ELR (cell line): Measurements from ENCODE around the gene STK24.

Experiments used
- DNase-seq: peaks from one replicate; pipeline ENCODE4 v3.0.0-alpha.2; 2015; ENCODE audit warnings: low read depth

The STK24 gene

GRCh38 chr13:98530217-98530616, 46.7 kb downstream of the STK24 start:
- DNase-seq: no peak

- DNase-seq: no peak
These were observed 47.7 kb downstream of the STK24 start for GRCh38 chr13:98529171-98529570.

GRCh38 chr13:98528663-98529064, 48.2 kb downstream of the STK24 start:
- no peak for DNase-seq

GRCh38 chr13:98527526-98527925, 49.4 kb downstream of the STK24 start:
- DNase-seq: no peak

- DNase-seq: no peak
These were observed 50.8 kb downstream of the STK24 start for GRCh38 chr13:98526182-98526512.

GRCh38 chr13:98525456-98526181, 51.3 kb downstream of the STK24 start:
- DNase-seq: no peak

GRCh38 chr13:98524793-98525192, 52.1 kb downstream of the STK24 start:
- DNase-seq: no peak

GRCh38 chr13:98524391-98524790, 52.5 kb downstream of the STK24 start:
- DNase-seq: no peak

GRCh38 chr13:98523455-98524102, 53.3 kb downstream of the STK24 start:
- DNase-seq: no peak

- DNase-seq: no peak
These were observed 54.5 kb downstream of the STK24 start for GRCh38 chr13:98522371-98522770.

GRCh38 chr13:98521461-98522247, 55.3 kb downstream of the STK24 start:
- DNase-seq: no peak

GRCh38 chr13:98520674-98521449, 56.0 kb downstream of the STK24 start:
- DNase-seq: no peak

GRCh38 chr13:98519976-98520375, 56.9 kb downstream of the STK24 start:
- no peak for DNase-seq

GRCh38 chr13:98517576-98518310, 59.2 kb downstream of the STK24 start:
- no peak for DNase-seq

GRCh38 chr13:98515818-98516465, 61.0 kb downstream of the STK24 start:
- DNase-seq: no peak

GRCh38 chr13:98514288-98514687, 62.6 kb downstream of the STK24 start:
- no peak for DNase-seq

- no peak for DNase-seq
These were observed 63.1 kb downstream of the STK24 start for GRCh38 chr13:98513837-98514236.

GRCh38 chr13:98512774-98513665, 63.9 kb downstream of the STK24 start:
- no peak for DNase-seq

- DNase-seq: no peak
These were observed 65.5 kb downstream of the STK24 start for GRCh38 chr13:98511435-98511834.

GRCh38 chr13:98510156-98510509, 66.8 kb downstream of the STK24 start:
- DNase-seq: no peak
